ENCODE data around the gene PLA2R1.
"Not testable (repeated sequence)": the region's sequence is repeated elsewhere in the genome, so short reads cannot be mapped to it uniquely, and the experiment has no call there.

Gene PLA2R1

GRCh38 chr2:160063879-160064612 is 1.6 kb upstream of the PLA2R1 start:
- no peak for DNase-seq

GRCh38 chr2:160063271-160063670 is 856 bp upstream of the PLA2R1 start:
- no peak for DNase-seq

- DNase-seq: peak in 1 of 51 donors; percentile 5
Observed at GRCh38 chr2:160061944-160062291, 497 bp downstream of the PLA2R1 start.

GRCh38 chr2:160061533-160061932 is 882 bp downstream of the PLA2R1 start:
- DNase-seq: no peak

- no peak for DNase-seq
Observed at GRCh38 chr2:160060297-160060696, 2.1 kb downstream of the PLA2R1 start.

GRCh38 chr2:160057356-160057755 is 5.1 kb downstream of the PLA2R1 start:
- DNase-seq: no peak

GRCh38 chr2:160055726-160056108 is 6.7 kb downstream of the PLA2R1 start:
- no peak for DNase-seq

GRCh38 chr2:160054984-160055725 is 7.3 kb downstream of the PLA2R1 start:
- no peak for DNase-seq

- DNase-seq: no peak
Observed at GRCh38 chr2:160053946-160054345, 8.5 kb downstream of the PLA2R1 start.

- DNase-seq: no peak
Observed at GRCh38 chr2:160052531-160052930, 9.9 kb downstream of the PLA2R1 start.

- DNase-seq: no peak
Observed at GRCh38 chr2:160051371-160051800, 11.0 kb downstream of the PLA2R1 start.

- DNase-seq: no peak
Observed at GRCh38 chr2:160050147-160050546, 12.3 kb downstream of the PLA2R1 start.

GRCh38 chr2:160045703-160046210 is 16.7 kb downstream of the PLA2R1 start:
- DNase-seq: no peak

GRCh38 chr2:160044728-160045127 is 17.7 kb downstream of the PLA2R1 start:
- DNase-seq: no peak

GRCh38 chr2:160043265-160043664 is 19.1 kb downstream of the PLA2R1 start:
- DNase-seq: no peak

GRCh38 chr2:160042054-160042453 is 20.4 kb downstream of the PLA2R1 start:
- DNase-seq: no peak

- no peak for DNase-seq
Observed at GRCh38 chr2:160041091-160041490, 21.3 kb downstream of the PLA2R1 start.

GRCh38 chr2:160039166-160039903 is 23.1 kb downstream of the PLA2R1 start:
- DNase-seq: no peak

GRCh38 chr2:160038662-160039061 is 23.8 kb downstream of the PLA2R1 start:
- DNase-seq: not testable (repeated sequence)

GRCh38 chr2:160036736-160037135 is 25.7 kb downstream of the PLA2R1 start:
- no peak for DNase-seq

- DNase-seq: no peak
Observed at GRCh38 chr2:160035125-160035524, 27.3 kb downstream of the PLA2R1 start.

GRCh38 chr2:160034396-160034795 is 28.0 kb downstream of the PLA2R1 start:
- no peak for DNase-seq

Measured in hypothalamus (tissue), 51 donors.